ENCODE measurements around the gene TWIST1.

Gene TWIST1

GRCh38 chr7:19117091-19117869, at the start of gene TWIST1:
TSS of gene TWIST1 (minus strand) at chr7:19117636. CDS start at chr7:19117321, 315 bp downstream.
- Histone ChIP-seq H3K4me1 (ENCODE audit: low read length) (no peaks in the 10 kb centered on the region), H3K27ac (ENCODE audit: low read length) (no peak within 1 kb of the TSS), H3K9ac (ENCODE audit: low read length) (no peak within 1 kb of the TSS), H3K27me3 (ENCODE audit: low read depth, low read length) (no peaks in the 10 kb centered on the region; the same call in 1 of the 2 replicates), H3K4me2 (ENCODE audit: low read length) (no peak within 1 kb of the TSS), H3K36me3 (replicated peaks; ENCODE audit: low read depth, low read length) (no peaks in the 10 kb centered on the region), H3K4me3 (ENCODE audit: low read length) (no peak within 1 kb of the TSS), H3K9me3 (ENCODE audit: insufficient read depth, low read length) (no peaks in the 10 kb centered on the region), H4K20me1 (ENCODE audit: insufficient read depth, low read length) (no peaks in the 10 kb centered on the region), H2AFZ (ENCODE audit: low read depth, low read length) (no peak within 1 kb of the TSS), H3K79me2 (ENCODE audit: low read length) (no peaks in the 10 kb centered on the region)
- TF ChIP-seq EZH2phosphoT487 (IDR thresholded peaks at IDR 0.05; ENCODE audit: low read depth) (no peak), CTCF (IDR thresholded peaks at IDR 0.05; ENCODE audit: low read depth, low read length) (no peak)

- Histone ChIP-seq H3K36me3 (replicated peaks; ENCODE audit: low read depth, low read length) (no peaks in the 10 kb centered on the region), H3K4me3 (ENCODE audit: low read length) (no peak overlapping the region), H3K27me3 (ENCODE audit: low read depth, low read length) (no peaks in the 10 kb centered on the region), H3K4me1 (ENCODE audit: low read length) (no peaks in the 10 kb centered on the region), H2AFZ (ENCODE audit: low read depth, low read length) (no peak overlapping the region), H3K79me2 (ENCODE audit: low read length) (no peaks in the 10 kb centered on the region), H3K9ac (ENCODE audit: low read length) (no peak overlapping the region), H3K9me3 (ENCODE audit: insufficient read depth, low read length) (no peaks in the 10 kb centered on the region), H3K4me2 (ENCODE audit: low read length) (no peak overlapping the region), H3K27ac (ENCODE audit: low read length) (no peak overlapping the region), H4K20me1 (ENCODE audit: insufficient read depth, low read length) (no peaks in the 10 kb centered on the region)
- TF ChIP-seq EZH2phosphoT487 (IDR thresholded peaks at IDR 0.05; ENCODE audit: low read depth): no peak
- TF ChIP-seq CTCF (IDR thresholded peaks at IDR 0.05; ENCODE audit: low read depth, low read length): no peak
Observed at GRCh38 chr7:19161671-19162070, 44.2 kb upstream of the TWIST1 start.

GRCh38 chr7:19146699-19147098, 29.3 kb upstream of the TWIST1 start:
- no peaks in the 10 kb centered on the region for H4K20me1 ChIP-seq (ENCODE audit: insufficient read depth, low read length)
- TF ChIP-seq EZH2phosphoT487 (IDR thresholded peaks at IDR 0.05; ENCODE audit: low read depth) (no peak), CTCF (IDR thresholded peaks at IDR 0.05; ENCODE audit: low read depth, low read length) (no peak)
- no peak overlapping the region for H3K9ac ChIP-seq (ENCODE audit: low read length)
- no peaks in the 10 kb centered on the region for H3K9me3 ChIP-seq (ENCODE audit: insufficient read depth, low read length)
- no peaks in the 10 kb centered on the region for H3K36me3 ChIP-seq (replicated peaks; ENCODE audit: low read depth, low read length)
- no peak overlapping the region for H3K27ac ChIP-seq (ENCODE audit: low read length)
- H3K27me3 ChIP-seq (ENCODE audit: low read depth, low read length): no peaks in the 10 kb centered on the region
- no peak overlapping the region for H2AFZ ChIP-seq (ENCODE audit: low read depth, low read length)
- H3K79me2 ChIP-seq (ENCODE audit: low read length): no peaks in the 10 kb centered on the region
- H3K4me3 ChIP-seq (ENCODE audit: low read length): no peak overlapping the region
- no peaks in the 10 kb centered on the region for H3K4me1 ChIP-seq (ENCODE audit: low read length)
- no peak overlapping the region for H3K4me2 ChIP-seq (ENCODE audit: low read length)

GRCh38 chr7:19145434-19146115, 28.1 kb upstream of the TWIST1 start:
- H3K79me2 ChIP-seq (ENCODE audit: low read length): no peaks in the 10 kb centered on the region
- H3K36me3 ChIP-seq (replicated peaks; ENCODE audit: low read depth, low read length): no peaks in the 10 kb centered on the region
- no peak overlapping the region for H3K27ac ChIP-seq (ENCODE audit: low read length)
- no peaks in the 10 kb centered on the region for H3K4me1 ChIP-seq (ENCODE audit: low read length)
- no peak overlapping the region for H2AFZ ChIP-seq (ENCODE audit: low read depth, low read length)
- TF ChIP-seq EZH2phosphoT487 (IDR thresholded peaks at IDR 0.05; ENCODE audit: low read depth) (no peak), CTCF (IDR thresholded peaks at IDR 0.05; ENCODE audit: low read depth, low read length) (no peak)
- H3K27me3 ChIP-seq (ENCODE audit: low read depth, low read length): no peaks in the 10 kb centered on the region
- H3K4me3 ChIP-seq (ENCODE audit: low read length): no peak overlapping the region
- no peaks in the 10 kb centered on the region for H4K20me1 ChIP-seq (ENCODE audit: insufficient read depth, low read length)
- no peaks in the 10 kb centered on the region for H3K9me3 ChIP-seq (ENCODE audit: insufficient read depth, low read length)
- no peak overlapping the region for H3K4me2 ChIP-seq (ENCODE audit: low read length)
- H3K9ac ChIP-seq (ENCODE audit: low read length): no peak overlapping the region
